Renal cortical epithelial cell (primary cell): ENCODE results near the gene ATM. TPM values are rescaled to one million over a fixed set of nuclear protein-coding genes. Genes with fewer than 3 reads are reported as not detected.
"Not testable (repeated sequence)": the region's sequence is repeated elsewhere in the genome, so short reads cannot be mapped to it uniquely, and the experiment has no call there.

Experiments used
- DNase-seq: peaks from one replicate; pipeline ENCODE4 v3.0.0-alpha.2; 2011; ENCODE audit warnings: low read depth
- total RNA-seq: library from RNA; depleted of rRNA; stranded (reverse); fragments of >200 nt; gene quantifications from 2 replicates; pipeline ENCODE4 v1.2.3, GENCODE V29; 2014

The ATM gene
- total RNA-seq, 1 donor from 2014 or later, result 107 TPM

- DNase-seq, result no peak
These were observed 2.0 kb upstream of the ATM start for GRCh38 chr11:108220721-108221336.

- peak; percentile 36 for DNase-seq
These were observed 1.5 kb upstream of the ATM start for GRCh38 chr11:108221371-108221770.

GRCh38 chr11:108221911-108222573 lies 825 bp upstream of the ATM start:
- DNase-seq, result no peak

GRCh38 chr11:108223348-108224149 lies 682 bp downstream of the ATM start:
- DNase-seq, result no peak

DNA sequence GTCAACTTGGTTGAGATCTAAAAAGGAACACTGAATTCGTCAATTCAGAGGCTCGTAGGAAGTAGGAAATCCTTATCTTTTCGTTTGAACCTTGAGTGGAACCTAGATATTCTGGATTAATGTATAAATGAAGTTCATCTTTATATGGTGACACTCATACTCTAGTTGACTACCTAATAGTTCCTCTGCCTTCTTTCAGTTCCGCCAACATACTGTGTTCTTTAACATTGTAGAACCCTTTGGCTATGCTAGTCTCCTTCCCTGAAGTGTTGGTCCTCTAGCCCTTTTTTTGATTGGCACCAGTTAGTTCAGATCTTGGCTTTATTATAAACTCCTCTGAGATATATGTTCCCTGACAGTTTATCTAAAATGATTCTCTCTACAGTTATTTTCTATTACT lies 1.5 kb downstream of the ATM start:
- no peak for DNase-seq

DNA sequence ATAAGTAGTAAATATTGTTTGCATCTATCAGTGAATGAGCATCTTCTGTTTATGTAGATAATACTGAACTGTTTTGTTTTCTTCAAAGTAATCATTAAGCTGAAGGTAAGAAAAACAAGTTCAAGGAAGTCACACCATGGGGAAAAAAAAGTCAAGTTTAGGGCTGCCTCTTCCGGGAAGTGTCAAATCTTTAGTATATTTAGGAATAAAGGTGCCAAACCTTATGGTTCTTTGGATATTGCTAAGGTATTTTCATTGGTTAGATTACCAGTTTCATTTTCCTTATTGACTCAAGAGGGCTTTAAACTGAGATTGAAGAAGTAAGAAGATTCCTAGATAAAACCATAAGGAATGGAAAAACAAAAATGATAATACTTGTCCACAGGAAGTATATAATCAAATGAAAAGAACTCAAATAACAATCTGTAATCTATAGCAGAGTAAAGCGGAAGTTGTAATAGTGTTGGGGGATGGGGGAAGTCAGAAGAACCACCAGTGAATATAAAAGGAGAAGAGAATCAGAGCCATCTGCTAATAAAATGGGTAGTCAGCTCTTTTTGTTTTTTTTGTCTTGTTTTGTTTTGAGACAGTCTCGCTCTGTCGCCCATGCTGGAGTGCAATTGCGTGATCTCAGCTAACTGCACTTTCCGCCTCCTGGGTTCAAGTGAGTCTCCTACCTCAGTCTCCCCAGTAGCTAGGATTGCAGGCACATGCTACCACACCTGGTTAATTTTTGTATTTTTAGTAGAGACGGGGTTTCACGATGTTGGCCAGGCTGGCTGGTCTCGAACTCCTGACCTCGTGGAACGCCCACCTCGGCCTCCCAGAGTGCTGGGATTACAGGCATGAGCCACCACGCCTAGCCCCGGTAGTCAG lies 2.3 kb downstream of the ATM start:
- peak; percentile 28 for DNase-seq

- no peak for DNase-seq
These were observed 3.2 kb downstream of the ATM start for GRCh38 chr11:108226036-108226435.

DNA sequence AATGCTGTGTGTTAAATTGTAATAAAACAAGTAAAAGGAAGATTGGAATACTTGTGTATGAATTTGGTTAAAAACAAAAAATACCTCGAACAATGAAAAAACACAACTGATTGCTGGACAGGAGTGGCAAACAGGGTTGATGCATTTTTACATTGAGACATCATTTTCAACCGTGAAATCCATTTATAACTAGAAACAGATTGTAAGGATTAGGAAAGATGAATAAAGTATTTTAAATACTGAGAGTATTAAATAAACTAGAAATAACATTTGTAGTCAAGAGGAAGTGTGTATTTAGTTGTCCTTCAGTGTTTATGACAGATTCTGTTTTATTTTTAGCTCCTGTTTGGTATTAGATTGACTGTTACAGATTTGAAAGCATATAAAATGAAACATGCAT lies 5.4 kb downstream of the ATM start:
- no peak for DNase-seq

GRCh38 chr11:108233277-108233945 lies 10.5 kb downstream of the ATM start:
- no peak for DNase-seq

GRCh38 chr11:108235192-108235591 lies 12.3 kb downstream of the ATM start:
- no peak for DNase-seq

DNA sequence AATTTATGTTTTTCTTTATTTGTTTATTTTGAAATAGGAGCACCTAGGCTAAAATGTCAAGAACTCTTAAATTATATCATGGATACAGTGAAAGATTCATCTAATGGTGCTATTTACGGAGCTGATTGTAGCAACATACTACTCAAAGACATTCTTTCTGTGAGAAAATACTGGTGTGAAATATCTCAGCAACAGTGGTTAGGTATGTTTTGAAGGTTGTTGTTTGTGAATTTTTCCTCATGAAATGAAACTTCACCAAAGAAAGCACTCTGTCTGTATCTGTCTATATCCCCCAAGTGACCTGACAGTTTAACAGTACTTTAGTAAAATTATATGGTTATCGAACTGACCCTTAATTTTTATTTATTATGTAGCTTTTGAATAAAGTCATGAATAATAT lies 12.8 kb downstream of the ATM start:
- DNase-seq, result no peak

DNA sequence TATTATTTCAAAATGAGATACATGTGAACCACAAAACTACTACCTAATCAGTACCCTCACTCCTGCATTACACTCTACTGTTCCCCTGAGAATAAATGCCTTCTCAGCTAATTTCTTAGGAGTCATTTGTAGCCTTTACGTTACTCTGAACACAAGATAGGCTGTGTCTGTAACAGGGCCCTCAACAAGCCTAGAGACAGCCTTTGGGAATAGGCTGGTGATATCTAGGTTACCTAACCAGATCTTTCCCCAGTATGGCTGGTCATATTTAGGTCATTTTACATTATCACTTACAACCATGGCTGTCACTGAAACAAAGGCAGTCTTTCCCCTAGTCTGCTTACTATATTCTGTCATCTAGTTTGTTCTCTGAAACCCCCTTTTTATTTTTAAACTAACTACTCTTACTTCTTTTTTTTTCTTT lies 14.2 kb downstream of the ATM start:
- DNase-seq, result no peak

DNA sequence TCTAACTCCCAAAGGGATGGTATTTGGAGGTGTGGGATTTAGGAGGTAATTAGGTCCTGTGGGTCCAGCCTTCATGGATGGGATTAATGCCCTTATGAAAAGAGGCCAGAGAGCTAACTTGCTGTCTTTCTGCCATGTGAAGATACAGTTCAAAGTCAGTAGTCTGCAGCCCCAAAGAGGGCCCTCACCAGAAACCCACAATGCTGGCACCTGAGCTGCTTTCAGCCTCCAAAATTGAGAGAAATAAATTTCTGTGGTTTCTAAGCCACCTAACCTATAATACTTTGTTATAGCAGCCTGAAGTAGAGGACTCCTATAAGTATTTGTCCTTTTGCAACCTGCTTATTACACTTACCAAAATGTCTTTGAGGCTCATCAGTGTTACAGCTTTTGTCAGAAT lies 16.2 kb downstream of the ATM start:
- no peak for DNase-seq

DNA sequence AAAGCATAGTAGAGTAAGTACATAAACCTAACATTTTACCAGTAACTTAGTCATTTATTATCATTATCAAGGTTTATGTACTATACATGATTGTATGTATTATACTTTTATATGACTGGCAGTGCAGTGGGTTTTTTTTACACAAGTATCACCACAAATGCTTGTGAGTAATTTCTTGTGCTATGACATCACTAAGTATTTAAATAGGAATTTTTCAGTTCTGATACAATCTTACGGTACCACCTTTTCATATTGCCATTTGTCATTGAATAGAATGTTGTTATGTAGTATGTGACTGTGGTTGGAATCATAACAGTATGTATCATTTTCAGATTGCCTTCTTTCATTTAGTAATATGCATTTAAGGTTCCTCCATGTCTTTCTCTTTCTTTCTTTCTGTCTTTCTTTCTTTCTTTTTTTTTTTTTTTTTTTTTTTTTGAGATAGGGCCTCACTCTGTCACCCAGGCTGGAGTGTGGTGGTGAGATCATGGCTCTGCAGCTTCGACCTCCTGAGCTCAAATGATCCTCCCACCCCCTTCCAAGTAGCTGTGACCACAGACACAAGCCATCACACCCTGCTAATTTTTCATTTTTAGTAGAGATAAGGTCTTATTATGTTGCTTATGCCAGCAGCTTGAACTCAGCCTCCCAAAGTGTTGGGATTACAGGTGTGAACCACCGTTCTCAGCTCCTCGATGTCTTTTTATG lies 18.6 kb downstream of the ATM start:
- DNase-seq, result no peak

DNA sequence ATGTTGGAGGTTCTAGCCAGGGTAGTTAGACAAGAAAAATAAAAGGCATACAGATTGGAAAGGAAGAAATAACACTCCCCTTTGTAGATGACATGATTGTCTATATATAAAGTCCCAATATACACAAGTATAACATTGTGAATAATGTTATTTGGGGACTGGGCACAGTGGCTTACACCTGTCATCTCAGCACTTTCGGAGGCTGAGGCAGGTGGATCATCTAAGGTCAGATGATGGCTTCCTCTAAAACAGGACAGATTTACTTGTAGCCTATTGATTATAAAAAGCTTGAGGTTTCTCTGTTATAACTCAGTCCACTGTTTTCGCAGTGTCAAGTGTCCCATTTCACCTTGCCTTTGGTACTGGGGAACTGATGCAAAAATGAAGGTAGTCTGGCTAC lies 19.6 kb downstream of the ATM start:
- DNase-seq, result no peak

- no peak for DNase-seq
These were observed 23.4 kb downstream of the ATM start for GRCh38 chr11:108246308-108246707.

- DNase-seq, result no peak
These were observed 24.0 kb downstream of the ATM start for GRCh38 chr11:108246885-108247284.

GRCh38 chr11:108253176-108253575 lies 30.3 kb downstream of the ATM start:
- no peak for DNase-seq

DNA sequence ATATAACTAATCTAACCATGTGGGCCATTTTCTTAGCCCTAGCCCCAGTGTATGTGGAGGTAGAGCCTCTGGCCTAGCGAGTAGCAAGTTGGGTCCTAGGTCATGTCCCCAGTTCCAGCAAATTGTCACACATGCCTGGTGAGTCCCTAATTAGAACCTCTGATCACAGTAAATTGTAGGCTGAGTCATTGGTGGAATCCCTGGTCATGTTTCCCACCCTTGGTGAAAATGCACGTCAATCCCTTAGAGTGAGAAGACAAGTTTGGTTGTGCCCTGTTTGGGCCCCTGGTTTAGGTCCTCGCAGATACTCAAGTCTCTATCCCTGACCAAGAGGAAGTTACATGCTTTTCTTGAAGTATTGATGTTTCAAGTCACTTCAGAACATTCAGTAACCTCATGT lies 46.7 kb downstream of the ATM start:
- DNase-seq, result no peak

GRCh38 chr11:108276985-108277616 lies 54.2 kb downstream of the ATM start:
- DNase-seq, result not testable (repeated sequence)
